C4-2B (cell line): ENCODE results near the gene AP3M1.

ENCODE experiments used
- CTCF ChIP-seq: fragments of 450-650 bp; conservative IDR thresholded peaks from 2 replicates; pipeline ENCODE4 v1.5.1; 2017; ENCODE audit warnings: mild to moderate bottlenecking
- ZFX ChIP-seq: fragments of 450-650 bp; IDR thresholded peaks from 2 replicates; pipeline ENCODE4 v1.6.1; 2017

- TF ChIP-seq CTCF (no peak), ZFX (no peak)
Observed at GRCh38 chr10:74153676-74154075, 3.0 kb upstream of the AP3M1 start.
